Ramos (cell line): ENCODE measurements around the gene LIAS.
"Not testable (repeated sequence)": the region's sequence is repeated elsewhere in the genome, so short reads cannot be mapped to it uniquely, and the experiment has no call there.

Source experiments
- in situ Hi-C: fragments of 300-500 bp; cut with MboI; formaldehyde crosslinking; loops from one replicate; pipeline ENCODE4 v1.14.3; 2022; ENCODE audit warnings: low sequenced_read_pairs; ENCODE audit not compliant: unreplicated experiment

LIAS gene

DNA sequence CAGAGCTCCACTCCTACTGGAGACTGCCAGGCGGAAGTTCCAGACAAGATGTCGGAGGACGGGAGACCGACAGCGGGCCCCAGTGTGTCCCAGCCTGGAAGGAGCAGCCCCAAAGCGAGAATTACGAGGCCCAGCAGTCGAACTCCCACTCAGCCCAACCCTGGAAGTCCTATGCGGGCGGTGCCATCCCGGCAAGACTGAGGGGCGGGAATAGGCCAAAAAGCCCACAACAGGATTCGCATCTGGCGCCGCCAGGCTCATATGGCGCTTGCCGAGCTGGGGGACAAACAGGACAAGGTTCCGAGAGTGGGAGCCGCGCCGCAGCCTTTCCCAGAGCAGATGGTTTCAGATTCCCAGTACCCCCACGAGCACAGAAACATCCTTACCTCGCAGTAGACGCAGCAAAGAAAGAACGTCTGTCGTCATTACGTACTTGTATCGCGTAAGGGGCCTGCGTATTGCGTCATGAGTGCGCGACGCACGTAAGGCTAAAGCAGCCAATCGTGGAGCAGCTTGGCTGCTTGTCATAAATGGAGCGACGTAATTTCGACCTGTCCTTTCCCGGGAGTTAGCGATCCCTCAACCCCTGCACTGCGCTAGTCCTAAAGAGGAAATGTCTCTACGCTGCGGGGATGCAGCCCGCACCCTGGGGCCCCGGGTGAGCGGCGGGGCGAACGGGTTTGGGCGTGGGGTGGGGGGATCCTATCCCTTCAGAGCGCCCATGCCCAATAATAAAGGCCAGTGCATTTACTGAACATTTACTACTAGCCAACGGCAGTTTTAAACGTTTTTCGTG is at the start of gene LIAS, which contains the start of gene RPL9:
Gene LIAS, plus strand, starts transcription at position 552 of the 796 bp plus-strand sequence. Its CDS starts 62 bp downstream, at position 614.
Gene RPL9, minus strand, starts transcription at position 418 of the 796 bp plus-strand sequence. CDS start 483 bp downstream, outside the sequence.
- in situ Hi-C loops, result no loop called here

DNA sequence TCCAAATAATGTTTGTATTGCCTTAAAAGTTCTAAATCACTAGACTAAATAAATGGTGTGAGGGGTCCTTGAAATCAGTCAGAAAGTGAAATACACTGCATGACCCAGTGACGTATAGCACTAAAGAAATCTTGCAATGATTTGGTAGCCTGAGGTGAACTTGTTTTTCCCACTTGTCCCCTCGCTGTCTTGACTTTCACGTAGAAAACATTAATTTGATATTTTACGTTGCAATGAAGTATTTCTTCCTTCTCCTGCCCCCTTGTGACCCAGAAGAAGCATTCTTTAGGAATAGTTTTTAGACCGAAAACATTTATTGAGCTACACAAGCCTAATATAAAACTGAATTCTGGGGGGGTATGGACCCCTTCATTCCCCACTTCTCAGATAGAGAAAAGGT is 48.4 kb upstream of the LIAS start:
- in situ Hi-C loops, result no loop called here

DNA sequence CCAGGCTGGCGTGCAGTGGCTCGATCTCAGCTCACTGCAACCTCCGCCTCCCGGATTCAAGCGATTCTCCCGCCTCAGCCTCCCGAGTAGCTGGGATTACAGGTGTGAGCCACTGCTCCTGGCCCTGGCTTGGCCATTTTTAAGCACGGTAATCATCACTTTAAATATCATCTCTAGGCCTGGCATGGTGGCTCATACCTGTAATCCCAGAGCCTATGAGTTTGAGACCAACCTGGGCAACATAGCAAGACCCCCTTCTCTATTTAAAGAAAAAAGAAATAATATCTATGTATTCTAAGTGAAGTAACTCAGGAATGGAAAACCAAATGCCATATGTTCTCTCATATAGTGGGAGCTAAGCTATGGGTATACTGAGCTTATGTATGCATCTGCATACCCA is 47.3 kb upstream of the LIAS start:
- in situ Hi-C loops, result not testable (repeated sequence)

DNA sequence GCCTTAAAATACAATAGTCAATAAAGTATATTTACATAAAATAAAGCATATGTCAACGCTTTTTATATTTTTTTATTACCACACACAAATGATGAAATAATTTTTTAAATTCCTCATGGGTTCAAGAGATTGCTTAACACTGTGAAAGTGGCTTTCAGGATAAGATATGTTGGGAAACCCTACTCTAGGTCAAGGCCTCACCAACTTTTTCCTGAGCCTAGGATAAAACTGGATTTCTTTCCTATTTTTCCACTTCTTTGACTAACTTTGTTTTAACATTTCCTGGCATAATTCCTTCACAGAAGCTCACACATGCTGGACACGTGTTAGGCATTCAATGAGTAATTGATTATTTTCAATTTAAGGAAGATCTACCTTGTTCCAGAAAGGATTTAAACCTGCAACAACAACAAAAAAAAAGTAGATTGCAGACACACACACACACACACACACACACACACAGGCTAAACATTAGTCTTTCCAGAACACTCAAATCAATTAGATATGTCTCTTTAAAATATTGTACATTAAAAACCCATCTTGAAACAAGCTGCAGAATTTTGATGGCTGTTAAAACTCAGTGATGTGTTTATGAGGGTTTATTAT is 43.1 kb upstream of the LIAS start:
- in situ Hi-C loops, result no loop called here

DNA sequence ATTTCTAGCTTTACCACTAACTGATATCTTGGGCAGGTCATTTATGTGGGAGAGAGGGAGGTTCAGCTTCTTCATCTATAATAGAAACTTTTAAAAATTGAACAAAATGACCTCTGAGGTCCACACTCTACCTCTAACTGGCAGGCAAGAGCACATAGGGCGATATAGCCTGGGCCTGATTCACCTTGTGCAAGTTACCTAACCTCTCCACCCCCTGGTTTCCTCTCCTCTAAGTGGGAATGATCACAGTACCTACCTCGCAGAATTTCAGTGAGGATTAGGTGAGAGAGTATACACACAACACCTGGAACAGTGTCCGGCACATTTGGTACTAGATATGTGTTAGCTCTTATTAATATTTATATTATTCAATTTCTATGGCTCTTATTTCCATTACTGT is 36.6 kb upstream of the LIAS start:
- in situ Hi-C loops, result no loop called here

DNA sequence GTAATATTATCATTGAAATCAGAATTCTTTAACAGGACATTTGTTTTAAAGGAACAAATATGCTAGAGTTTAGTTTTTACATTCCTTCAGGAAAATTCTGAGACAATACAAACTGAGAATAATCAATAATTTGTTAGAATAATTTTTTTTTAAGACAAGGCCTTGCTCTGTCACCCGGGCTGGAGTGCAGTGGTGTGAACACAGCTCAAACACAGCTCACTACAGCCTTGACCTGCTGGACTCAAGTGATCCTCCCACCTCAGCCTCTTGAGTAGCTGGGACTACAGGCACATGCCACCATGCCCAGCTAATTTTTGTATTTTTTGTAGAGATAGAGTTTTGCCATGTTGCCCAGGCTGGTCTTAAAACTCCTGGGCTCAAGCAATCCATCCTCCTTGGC is 33.6 kb upstream of the LIAS start:
- in situ Hi-C loops, result not testable (repeated sequence)

DNA sequence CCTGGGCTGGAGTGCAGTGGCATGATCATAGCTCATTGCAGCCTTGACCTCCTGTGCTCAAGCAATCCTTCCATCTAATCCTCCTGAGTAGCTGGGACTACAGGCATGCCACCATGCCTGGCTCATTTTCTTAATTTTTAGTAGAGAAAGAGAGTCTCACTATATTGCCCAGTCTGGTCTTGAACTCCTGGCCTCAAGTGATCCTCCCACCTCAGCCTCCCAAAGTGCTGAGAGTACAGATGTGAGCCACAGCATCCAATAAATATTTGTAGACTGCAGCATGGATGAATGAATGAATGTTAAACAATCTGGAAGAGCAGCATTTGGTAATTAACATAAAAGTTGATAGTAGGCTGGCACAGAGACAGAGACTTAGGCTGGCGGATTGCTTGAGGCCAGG is 32.1 kb upstream of the LIAS start:
- in situ Hi-C loops, result no loop called here

DNA sequence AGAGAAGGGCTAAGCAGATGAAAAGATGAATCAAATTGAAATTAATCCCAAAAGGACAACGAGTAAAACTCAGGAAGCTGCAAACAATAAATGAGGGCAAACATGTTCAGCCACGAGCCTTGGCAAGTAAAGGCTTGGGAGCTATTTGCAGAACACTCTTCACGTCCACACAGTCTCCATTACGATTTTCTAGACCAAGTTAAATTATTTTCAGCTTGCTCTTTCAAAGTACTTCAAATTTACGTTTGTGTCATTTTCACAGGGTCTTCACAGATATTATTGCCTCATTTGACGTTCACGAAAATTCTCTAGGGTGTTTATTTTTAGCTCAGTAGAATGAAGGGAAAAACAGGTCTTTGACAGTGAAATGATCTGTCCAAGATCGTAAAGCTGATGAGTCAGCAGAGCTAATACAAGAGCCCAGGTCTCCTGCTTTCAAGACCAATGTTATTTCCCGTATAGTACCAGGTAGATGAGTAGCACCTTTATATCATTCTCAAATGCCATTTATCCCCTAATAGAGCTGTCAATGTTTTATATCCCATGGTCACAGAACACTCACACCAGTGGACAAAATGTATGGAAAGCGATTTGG is 31.2 kb upstream of the LIAS start:
- in situ Hi-C loops, result no loop called here

DNA sequence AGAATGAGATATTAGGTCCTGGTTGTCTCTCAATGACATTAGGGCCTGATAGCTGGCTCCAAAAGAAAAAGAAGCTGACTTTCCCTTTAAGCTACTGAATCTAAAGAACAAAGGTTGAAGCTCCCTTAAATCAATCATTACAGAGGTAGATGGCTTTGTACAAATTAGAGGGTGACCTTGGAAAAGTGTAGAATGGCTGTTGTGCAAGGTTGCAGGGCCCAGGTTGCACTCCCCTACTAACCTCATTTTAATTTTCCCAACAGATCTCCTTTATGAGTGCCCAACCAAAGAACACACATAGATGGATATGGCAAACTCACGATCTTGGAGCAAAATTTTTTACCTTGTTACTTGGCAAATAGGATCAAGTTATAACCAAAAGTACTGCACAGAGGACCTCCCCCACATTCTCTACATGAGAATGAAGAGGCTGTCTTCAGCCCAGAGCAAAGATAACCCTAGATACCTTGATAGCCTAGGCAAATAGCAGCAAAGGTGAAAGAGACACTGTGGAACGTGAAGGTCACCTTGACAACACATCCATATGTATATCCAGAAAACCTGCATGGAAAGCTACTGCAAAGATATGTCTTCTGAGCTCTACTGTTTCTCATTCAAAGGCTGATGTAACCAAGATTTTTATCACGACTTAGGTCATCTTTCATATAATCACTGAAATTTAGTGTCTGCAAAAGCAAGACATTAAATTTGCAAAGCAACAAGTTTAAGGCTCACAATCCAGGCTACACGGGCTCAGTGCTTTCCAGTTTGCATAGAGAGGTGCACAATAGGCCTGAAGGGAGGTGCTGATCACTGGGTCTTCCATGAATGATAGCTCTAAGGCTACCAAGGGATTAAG is 29.2 kb upstream of the LIAS start:
- in situ Hi-C loops, result loop anchor here (10.0 kb wide), 1 partner anchor 535 kb away; no protein-coding TSS in a partner anchor

DNA sequence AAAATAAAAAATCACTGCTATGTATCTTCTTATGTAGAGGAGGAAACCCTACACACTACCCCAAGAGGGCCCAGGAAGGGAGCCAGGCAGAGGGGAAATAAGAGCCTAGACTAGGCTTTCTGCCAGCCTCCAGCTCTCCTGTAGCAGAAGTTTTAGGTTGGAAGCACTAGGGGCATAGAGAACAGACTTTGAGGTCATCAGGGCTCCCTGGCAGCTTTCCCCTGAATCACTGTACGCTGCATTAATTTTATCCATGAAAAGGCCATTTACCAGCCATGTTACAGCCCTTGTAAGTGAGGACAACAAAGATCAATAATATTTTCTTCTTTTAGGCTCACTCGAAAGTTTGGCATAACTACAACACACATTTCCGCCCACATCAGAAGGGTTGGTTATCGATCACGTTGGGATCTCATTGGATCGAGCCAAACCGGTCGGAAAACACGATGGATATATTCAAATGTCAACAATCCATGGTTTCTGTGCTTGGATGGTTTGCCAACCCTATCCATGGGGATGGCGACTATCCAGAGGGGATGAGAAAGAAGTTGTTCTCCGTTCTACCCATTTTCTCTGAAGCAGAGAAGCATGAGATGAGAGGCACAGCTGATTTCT is 24.9 kb upstream of the LIAS start:
- in situ Hi-C loops, result loop anchor here (10.0 kb wide), 1 partner anchor 539 kb away; no protein-coding TSS in a partner anchor

DNA sequence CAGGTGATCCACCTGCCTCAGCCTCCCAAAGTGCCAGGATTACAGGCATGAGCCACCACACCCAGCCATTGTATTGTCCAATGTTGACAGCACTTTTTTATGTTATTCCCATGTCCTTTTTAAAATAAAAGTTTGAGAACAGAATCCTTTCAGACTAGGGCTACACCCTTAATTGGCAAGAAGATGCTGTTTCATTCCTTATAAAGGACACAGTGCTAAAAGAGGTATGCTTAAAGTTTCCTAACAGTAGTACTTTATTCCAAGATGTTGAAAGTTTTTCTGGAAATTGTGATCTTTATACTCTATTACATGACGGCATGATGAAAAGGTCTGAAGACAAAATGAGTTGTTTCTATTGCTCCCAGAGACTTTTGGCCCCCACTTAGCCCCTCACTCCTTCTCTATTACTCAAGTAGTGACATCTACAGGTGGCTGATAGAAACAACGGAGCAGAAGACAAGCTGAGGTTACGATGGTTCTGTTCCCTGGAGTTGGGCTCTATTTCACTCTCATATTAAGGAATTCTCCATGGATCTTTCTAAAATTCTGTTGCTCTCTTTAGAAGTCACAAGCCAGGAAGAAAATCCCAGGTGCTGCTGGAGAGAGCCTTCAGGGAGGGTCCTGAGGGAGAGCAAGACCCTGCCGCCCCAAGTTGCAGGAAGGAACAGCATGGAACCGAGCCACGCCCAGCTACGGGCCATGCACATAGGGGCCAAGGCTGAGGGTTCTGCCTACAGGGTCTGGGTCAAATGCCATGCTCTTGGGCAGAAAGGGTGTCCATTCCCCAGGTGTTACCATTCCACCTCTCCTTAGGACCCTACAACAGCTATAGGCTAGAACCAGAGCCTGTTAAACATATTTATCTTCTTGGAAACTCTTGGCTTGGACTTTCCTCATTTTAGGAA is 22.9 kb upstream of the LIAS start:
- in situ Hi-C loops, result loop anchor here (10.0 kb wide), 1 partner anchor 541 kb away; no protein-coding TSS in a partner anchor

DNA sequence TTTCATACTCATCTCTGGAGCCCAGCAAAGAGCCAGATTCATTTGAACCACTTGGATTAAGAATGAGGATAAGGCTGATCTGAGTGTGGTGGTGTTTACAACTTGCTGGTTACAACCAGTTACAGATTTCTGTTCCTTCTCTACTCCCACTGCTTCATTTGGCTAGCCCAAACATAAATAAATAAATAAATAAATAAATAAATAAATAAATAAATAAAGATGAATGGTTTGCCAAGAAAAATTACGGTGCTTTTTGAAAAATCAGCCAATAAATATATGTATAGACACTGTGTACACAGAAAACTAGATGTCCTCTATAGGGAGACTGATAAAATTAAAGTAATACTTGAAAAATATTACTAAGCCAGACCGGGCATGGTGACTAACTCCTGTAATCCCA is 17.3 kb upstream of the LIAS start:
- in situ Hi-C loops, result no loop called here

DNA sequence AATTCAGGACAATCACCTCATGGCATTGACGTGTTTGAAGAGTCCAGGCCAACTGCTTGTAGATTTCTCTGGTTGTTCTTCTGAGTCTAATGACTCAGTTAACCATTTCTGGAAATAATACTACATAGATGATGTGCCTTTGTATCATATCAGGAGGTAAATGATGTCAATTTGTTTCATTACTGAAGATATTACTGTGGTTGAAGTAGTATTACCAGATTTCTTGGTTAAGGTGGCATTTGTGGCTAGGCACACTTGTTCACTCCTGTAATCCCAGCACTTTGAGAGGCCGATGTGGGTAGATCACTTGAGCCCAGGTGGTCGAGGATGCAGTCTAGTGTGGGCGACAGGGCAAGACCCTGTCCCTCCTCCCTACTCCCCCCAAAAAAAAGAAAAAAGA is 15.9 kb upstream of the LIAS start:
- in situ Hi-C loops, result no loop called here

DNA sequence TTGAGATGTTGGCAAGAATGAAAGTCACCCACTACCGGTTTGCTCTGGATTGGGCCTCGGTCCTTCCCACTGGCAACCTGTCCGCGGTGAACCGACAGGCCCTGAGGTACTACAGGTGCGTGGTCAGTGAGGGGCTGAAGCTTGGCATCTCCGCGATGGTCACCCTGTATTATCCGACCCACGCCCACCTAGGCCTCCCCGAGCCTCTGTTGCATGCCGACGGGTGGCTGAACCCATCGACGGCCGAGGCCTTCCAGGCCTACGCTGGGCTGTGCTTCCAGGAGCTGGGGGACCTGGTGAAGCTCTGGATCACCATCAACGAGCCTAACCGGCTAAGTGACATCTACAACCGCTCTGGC is 12.4 kb upstream of the LIAS start:
- in situ Hi-C loops, result no loop called here

DNA sequence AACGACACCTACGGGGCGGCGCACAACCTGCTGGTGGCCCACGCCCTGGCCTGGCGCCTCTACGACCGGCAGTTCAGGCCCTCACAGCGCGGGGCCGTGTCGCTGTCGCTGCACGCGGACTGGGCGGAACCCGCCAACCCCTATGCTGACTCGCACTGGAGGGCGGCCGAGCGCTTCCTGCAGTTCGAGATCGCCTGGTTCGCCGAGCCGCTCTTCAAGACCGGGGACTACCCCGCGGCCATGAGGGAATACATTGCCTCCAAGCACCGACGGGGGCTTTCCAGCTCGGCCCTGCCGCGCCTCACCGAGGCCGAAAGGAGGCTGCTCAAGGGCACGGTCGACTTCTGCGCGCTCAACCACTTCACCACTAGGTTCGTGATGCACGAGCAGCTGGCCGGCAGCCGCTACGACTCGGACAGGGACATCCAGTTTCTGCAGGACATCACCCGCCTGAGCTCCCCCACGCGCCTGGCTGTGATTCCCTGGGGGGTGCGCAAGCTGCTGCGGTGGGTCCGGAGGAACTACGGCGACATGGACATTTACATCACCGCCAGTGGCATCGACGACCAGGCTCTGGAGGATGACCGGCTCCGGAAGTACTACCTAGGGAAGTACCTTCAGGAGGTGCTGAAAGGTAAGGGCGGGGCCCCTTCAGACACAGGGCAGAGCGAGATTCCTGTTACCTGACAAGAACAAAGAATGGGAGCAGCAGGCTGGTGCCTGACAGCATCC is 11.8 kb upstream of the LIAS start:
- in situ Hi-C loops, result no loop called here

DNA sequence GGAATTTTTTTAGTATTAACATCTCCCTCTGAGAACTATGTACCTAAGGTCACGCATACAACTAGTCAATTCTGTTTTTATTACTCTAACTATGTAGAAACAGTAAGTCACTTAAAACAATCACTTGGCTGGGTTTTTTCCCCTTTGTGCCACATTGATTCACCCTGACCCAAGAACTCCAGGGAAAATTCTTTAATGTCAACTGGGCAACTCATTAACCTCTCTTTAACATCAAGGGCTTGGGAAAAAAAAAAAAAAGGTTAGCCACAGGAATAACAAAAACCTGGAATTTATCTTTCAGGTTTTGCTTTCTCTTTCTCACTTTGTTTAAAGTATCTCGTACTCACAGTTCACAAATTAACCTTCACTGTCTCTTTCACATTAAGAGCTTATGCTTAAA is 8.2 kb upstream of the LIAS start:
- in situ Hi-C loops, result no loop called here

DNA sequence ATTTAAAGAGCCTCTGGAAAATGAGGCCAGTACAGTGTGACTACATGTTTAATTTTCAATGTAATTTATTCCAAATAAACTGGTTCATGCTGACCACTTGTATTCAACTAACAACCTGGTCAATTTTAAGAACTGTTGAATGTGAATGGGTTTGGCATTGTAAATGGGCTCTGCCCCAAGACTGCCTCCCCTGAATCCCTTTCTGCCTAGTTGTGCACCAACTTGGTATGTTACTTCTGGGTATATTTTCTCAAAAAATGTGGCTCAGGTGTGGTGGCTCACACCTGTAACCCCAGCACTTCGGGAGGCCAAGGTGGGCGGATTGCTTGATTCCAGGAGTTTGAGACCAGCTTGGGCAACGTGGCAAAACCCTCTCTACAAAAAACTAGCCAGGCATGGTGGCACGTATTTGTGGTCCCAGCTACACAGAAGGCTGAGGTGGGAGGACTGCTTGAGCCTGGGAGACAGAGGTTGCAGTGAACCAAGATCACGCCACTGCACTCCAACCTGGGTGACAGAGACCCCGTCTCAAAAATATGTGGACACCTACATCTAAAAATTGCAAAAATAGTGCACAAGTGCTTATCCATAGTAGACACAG is 7.3 kb upstream of the LIAS start:
- in situ Hi-C loops, result no loop called here
